HepG2 (cell line): ENCODE measurements around the gene TWNK. TPM values are rescaled to one million over a fixed set of nuclear protein-coding genes. Genes with fewer than 3 reads are reported as not detected.
A peak's percentile ranks its signal among the peaks of the same experiment; 100 is the strongest.

Experiments used
- AHR ChIP-seq: IDR thresholded peaks from 2 replicates; pipeline ENCODE4 v1.6.1; 2018; ENCODE audit warnings: missing genetic modification reagents, missing compliant biosample characterization
- EHMT2 ChIP-seq: fragments of 200-600 bp; sonication (generic); IDR thresholded peaks from 2 replicates; pipeline ENCODE4 v1.7.0; 2017; ENCODE audit warnings: antibody characterized with exemption, low read depth, low read length, borderline replicate concordance
- ETS1 ChIP-seq: sonication (generic); formaldehyde crosslinking; IDR thresholded peaks from 2 replicates; pipeline ENCODE4 v1.4.0; 2020; ENCODE audit warnings: missing genetic modification reagents
- HDAC6 ChIP-seq: fragments of 200-600 bp; sonication (generic); IDR thresholded peaks from 2 replicates; pipeline ENCODE4 v1.7.0; 2017; ENCODE audit warnings: mild to moderate bottlenecking, antibody characterized with exemption, low read length, low read depth
- HNRNPH1 ChIP-seq: fragments of 200-400 bp; formaldehyde crosslinking; optimal IDR thresholded peaks from 2 replicates; pipeline ENCODE3; 2017; ENCODE audit warnings: mild to moderate bottlenecking, low read depth, low read length
- JUNB ChIP-seq: sonication (generic); formaldehyde crosslinking; IDR thresholded peaks from 2 replicates; pipeline ENCODE4 v1.8.0; 2022; ENCODE audit warnings: missing genetic modification reagents, mild to moderate bottlenecking, borderline replicate concordance
- KLF6 ChIP-seq: IDR thresholded peaks from 2 replicates; pipeline ENCODE4 v1.8.0; 2016; ENCODE audit warnings: missing biosample characterization, missing genetic modification reagents
- MLXIP ChIP-seq: sonication (generic); formaldehyde crosslinking; IDR thresholded peaks from 2 replicates; pipeline ENCODE4 v1.9.0; 2021; ENCODE audit warnings: missing genetic modification reagents, borderline replicate concordance
- MXD1 ChIP-seq: sonication (generic); formaldehyde crosslinking; IDR thresholded peaks from 2 replicates; pipeline ENCODE4 v1.4.0; 2020; ENCODE audit warnings: mild to moderate bottlenecking, missing genetic modification reagents
- SNAPC2 ChIP-seq: sonication (generic); formaldehyde crosslinking; IDR thresholded peaks from 2 replicates; pipeline ENCODE4 v1.8.1; 2022; ENCODE audit warnings: mild to moderate bottlenecking, missing genetic modification reagents
- SRSF9 ChIP-seq: fragments of 200-400 bp; formaldehyde crosslinking; IDR thresholded peaks from 2 replicates; pipeline ENCODE4 v1.6.1; 2018; ENCODE audit warnings: borderline replicate concordance, mild to moderate bottlenecking, low read depth, low read length; ENCODE audit not compliant: insufficient read depth, poor library complexity, severe bottlenecking
- SSRP1 ChIP-seq: IDR thresholded peaks from 2 replicates; pipeline ENCODE4 v1.6.1; 2016; ENCODE audit warnings: control low read depth
- TCF12 ChIP-seq, 2 experiments: fragments of 450-650 bp in 1 of 2; sonication (generic) in 1 of 2; formaldehyde crosslinking in 1 of 2; IDR thresholded peaks; 2 replicates each; pipeline versions ENCODE4 v1.6.1 to v1.8.0; 2017 to 2022; ENCODE audit warnings: antibody characterized with exemption in 1 of 2, mild to moderate bottlenecking in 1 of 2, missing genetic modification reagents in 1 of 2, moderate library complexity in 1 of 2
- ZFYVE20 ChIP-seq: sonication (generic); formaldehyde crosslinking; IDR thresholded peaks from 2 replicates; pipeline ENCODE4 v1.8.0; 2023; ENCODE audit warnings: low read depth, mild to moderate bottlenecking, moderate library complexity, missing genetic modification reagents, borderline replicate concordance
- ZGPAT ChIP-seq: IDR thresholded peaks from 2 replicates; pipeline ENCODE4 v1.6.1; 2016; ENCODE audit warnings: mild to moderate bottlenecking
- ZMYM4 ChIP-seq: sonication (generic); formaldehyde crosslinking; IDR thresholded peaks from 2 replicates; pipeline ENCODE4 v1.8.1; 2023; ENCODE audit warnings: mild to moderate bottlenecking, missing genetic modification reagents
- ZNF224 ChIP-seq: sonication (generic); formaldehyde crosslinking; IDR thresholded peaks from 2 replicates; pipeline ENCODE4 v1.5.0; 2020; ENCODE audit warnings: mild to moderate bottlenecking, missing genetic modification reagents
- ZNF235 ChIP-seq: sonication (generic); formaldehyde crosslinking; IDR thresholded peaks from 2 replicates; pipeline ENCODE4 v1.8.1; 2023; ENCODE audit warnings: mild to moderate bottlenecking, missing genetic modification reagents, borderline replicate concordance
- ZNF256 ChIP-seq: sonication (generic); formaldehyde crosslinking; conservative IDR thresholded peaks from 2 replicates; pipeline ENCODE4 v1.4.0; 2020; ENCODE audit warnings: missing genetic modification reagents
- ZNF276 ChIP-seq: sonication (generic); formaldehyde crosslinking; IDR thresholded peaks from 2 replicates; pipeline ENCODE4 v1.4.0; 2020; ENCODE audit warnings: mild to moderate bottlenecking, low read depth, missing genetic modification reagents
- polyA plus RNA-seq, 8 experiments: library from polyadenylated mRNA; depleted of rRNA in 3 of 8; stranded (reverse) in 7 of 8; unstranded in 1 of 8; fragments of >200 nt; fragmentation: Illumina TruSeq in 4 of 8; extraction: Trizol in 4 of 8; gene quantifications; 2 replicates each; pipeline versions ENCODE4 v1.2.1 to v1.2.3, GENCODE V29; 2011 to 2016; ENCODE audit warnings: low read depth in 4 of 8, missing spikeins in 1 of 8, mixed read lengths in 1 of 8; ENCODE audit not compliant: insufficient read depth in 1 of 8
- total RNA-seq, 5 experiments: library from RNA; depleted of rRNA; stranded (reverse); fragments of >200 nt; fragmentation: Illumina TruSeq; extraction: Trizol; gene quantifications; 2 replicates each; pipeline ENCODE4 v1.2.3, GENCODE V29; 2016; ENCODE audit warnings: low read depth in 1 of 5

The TWNK gene
- total and polyA plus RNA-seq, 2 of the 13 experiments (the other 11 are each of a cell fraction or from before 2014, with no cell fraction given) = 10.7 to 16.5 TPM

GRCh38 chr10:101031128-101031795 is 43.9 kb downstream of the TWNK start, which contains the start of the genes PDZD7 and SFXN3 (continued):
- TF ChIP-seq ZGPAT (CRISPR knock-in tag) (0 out of 2 replicates have a peak, but pooled peaks have one; percentile 24), TCF12 (IDR thresholded peaks at IDR 0.05) (no peak), TCF12 (CRISPR knock-in tag; IDR thresholded peaks at IDR 0.05) (no peak), ZFYVE20 (no peak), HNRNPH1 (no peak), KLF6 (CRISPR knock-in tag) (no peak), SNAPC2 (CRISPR knock-in tag) (no peak; the same call in 1 of the 2 replicates), JUNB (CRISPR knock-in tag) (no peak), AHR (CRISPR knock-in tag) (no peak), SSRP1 (CRISPR knock-in tag) (no peak), HDAC6 (no peak), ZNF224 (CRISPR knock-in tag) (no peak), ZNF276 (CRISPR knock-in tag) (no peak), ZNF256 (no peak), MXD1 (CRISPR knock-in tag) (0 out of 2 replicates have a peak, but pooled peaks have one; percentile 46), SRSF9 (no peak), ZNF235 (0 out of 2 replicates have a peak, but pooled peaks have one; percentile 11), ETS1 (no peak), EHMT2 (no peak), ZMYM4 (CRISPR knock-in tag) (peak; percentile 29; the same call in 1 of the 2 replicates), MLXIP (CRISPR knock-in tag) (no peak)
